Stimulated activated CD8-positive, alpha-beta memory T cell treated with anti-CD3 and anti-CD28 coated beads, Interleukin-15, amount 100 ng/mL, for 24 hours (primary cell): ENCODE measurements around the gene GPC5.
"Not testable (repeated sequence)": the region's sequence is repeated elsewhere in the genome, so short reads cannot be mapped to it uniquely, and the experiment has no call there.

ENCODE experiments used
- DNase-seq: peaks from one replicate; pipeline ENCODE4 v3.0.0-alpha.2; 2020; ENCODE audit warnings: low read depth

Gene GPC5

DNA sequence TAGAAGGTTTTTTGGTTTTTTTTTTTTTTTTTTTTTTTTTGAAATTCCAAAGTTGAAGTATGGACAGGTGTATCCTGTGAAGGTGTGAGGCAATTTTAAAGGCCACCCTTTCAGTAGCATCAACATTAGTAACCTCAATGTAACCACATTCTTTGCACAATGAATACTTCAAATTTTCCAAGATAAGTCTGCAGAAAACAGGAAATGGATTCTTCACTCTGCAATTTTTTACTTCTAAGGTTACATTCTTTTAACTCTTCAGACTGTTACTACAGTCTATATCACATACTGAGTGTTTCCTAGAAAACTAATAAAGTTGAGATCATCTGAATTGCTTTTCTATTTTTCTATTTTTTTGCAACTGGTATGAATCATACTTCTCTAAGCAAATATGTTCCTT is 1259.1 kb downstream of the GPC5 start:
- no peak for DNase-seq

DNA sequence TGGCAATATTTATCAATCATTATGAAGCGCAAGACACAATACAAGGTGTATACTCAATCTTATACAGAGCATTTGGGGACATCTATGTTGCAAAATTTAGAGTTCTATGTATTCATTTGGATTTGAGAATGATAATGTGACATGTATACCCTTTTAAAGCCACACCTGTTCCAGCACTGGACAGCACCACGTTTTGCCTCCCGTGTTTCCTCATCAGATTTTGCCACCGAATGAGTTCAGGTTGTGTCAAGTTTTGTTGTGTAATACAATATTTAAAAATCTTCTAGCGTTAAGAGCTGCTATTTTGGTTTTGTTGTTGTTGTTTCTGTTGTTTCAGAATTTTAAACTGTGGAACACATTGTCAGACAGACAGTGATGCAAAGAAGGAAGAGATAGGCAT is 1259.9 kb downstream of the GPC5 start:
- no peak for DNase-seq

DNA sequence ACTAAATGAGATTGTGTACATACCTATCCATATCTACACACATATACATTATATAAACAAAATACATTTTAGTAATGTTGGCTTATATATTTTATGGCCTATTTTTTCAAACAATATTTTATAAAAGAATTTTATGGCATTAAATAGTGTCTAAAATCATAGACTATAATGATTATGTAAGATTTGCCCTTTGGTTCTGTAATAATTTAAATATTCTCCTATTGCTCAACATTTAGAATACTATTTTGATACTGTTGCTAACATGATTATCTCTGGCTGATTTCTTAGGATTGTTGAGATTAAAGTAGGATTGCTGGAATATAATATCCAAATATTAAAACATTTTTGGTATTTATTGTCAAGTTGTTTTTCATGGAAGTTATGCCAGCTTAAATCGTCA is 1263.0 kb downstream of the GPC5 start:
- DNase-seq, result no peak

DNA sequence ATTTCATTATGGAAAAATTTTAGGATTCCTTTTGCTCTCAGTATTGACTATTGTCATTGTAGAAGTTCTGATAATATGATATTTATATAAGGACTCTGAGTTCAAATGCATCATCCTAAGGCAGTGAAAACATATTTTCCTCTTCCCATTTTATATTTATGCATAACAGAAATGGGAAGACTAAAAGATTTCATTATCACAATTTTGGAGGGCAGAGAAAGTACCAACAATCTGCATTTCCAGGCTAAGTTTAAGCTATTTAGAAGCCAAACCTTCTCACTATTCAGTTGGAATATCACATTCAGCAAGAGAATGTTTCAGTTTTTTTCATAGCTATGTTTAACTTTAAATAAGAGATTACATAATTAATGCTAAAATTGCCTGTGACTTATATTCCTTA is 1269.7 kb downstream of the GPC5 start:
- DNase-seq, result no peak

GRCh38 chr13:92670096-92670495 is 1271.7 kb downstream of the GPC5 start:
- DNase-seq, result no peak

DNA sequence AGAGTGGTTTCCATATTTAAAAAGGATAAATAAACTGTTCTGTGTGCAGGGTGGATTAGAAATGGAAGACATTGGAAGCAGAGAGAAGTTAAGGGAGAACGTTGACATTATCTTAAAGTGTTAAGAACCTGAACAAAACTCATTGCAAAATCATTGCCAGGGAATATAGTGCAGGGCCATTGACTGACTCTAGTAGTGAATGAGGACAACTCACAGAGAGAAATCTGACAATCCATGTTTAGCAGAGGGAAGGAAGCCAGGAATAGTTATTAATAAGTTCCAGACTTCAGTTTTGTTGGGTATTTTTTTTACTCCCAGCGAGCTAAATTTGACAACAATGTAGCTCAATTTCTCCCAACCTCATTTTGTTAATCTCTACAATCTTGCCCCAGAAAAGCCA is 1273.4 kb downstream of the GPC5 start:
- DNase-seq, result no peak

DNA sequence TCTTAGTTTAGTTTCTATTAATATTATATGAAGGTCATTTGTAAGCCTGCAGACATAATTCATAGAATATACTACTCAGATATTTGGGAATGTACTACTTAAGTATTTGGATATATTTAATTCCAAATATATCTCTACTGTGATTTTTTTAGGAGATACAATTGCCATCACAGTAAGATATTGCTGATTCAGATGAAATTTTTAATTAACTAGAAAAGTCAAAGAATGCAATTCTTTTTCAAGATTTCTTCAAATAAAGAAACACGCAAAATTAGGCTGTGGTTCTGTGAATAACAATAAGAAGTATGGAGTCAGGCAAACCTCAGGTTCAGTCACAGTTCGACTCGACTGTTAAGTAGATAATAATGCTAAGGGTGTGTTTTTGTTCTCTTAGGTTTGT is 1277.8 kb downstream of the GPC5 start:
- DNase-seq, result no peak

DNA sequence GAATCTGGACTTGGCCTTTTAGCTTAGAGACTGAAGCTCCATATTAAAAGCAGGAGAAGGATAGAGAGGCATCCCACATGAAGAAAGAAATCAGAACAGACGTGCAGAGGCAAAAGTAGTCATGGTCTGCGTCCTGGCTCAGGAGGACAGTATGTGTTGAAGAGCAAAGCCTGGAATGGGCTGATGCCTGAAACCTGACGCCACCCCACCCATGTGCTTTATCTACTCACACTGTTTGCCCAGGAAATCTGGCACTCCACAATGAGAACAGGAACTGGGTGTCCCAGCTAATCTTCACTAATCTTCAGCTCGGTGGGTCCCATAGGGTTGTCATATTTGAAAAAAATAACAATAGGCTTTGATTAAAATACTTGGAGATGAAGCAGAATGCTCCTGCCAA is 1279.2 kb downstream of the GPC5 start:
- DNase-seq, result no peak

DNA sequence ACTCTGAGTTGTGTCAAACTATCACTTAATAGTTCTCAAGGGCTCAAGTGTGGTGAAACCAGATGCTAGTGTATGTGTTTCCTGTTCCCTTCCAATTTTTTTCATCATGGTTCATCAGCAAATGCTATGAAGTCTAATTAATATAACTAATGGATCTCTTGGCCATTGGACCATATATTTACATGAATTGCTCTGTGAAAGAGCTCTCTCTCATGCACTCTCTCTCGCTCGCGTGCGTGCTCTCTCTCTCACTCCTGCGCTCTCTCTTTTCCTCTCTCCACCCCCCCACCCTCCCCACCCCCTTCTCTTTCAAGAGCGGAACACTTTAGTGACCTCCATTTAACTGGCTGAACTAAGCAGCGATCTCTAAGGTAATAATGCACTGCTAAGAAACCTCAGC is 1281.2 kb downstream of the GPC5 start:
- no peak for DNase-seq

GRCh38 chr13:92681239-92681638 is 1282.8 kb downstream of the GPC5 start:
- DNase-seq, result no peak

DNA sequence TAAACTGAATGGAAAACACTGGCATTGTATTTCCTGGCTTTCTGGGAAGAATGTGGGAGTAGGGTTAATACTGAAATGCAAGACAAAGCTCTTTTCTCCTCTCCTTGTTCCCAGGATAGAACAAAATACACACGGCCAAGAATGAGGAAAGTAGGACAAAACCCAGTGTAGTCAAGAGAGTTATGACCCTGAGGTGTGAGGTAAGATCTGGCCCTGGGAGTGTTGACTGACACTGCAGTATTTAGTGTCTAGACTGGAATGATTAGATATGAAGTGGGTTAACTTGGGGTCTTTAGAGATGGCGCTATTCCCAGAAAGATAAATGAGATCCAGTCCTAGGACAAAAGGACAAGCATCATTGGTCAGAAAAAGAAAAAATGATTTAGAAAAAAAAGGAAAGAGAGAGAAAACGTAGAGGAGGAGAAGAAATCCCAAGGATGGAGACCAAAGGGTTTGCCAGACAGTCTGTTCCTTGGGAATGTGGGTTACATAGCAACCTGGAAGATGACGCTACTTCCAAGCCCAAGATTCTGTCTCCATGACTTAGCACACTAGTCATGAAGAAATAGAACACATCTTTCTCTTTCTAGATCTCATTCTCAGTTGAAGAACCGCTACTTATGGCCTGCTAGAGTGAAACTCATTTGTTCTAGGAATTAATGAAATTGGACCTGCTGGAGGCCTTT is 1284.6 kb downstream of the GPC5 start:
- DNase-seq, result no peak

- DNase-seq, result no peak
Observed at GRCh38 chr13:92694047-92694446, 1295.6 kb downstream of the GPC5 start.

GRCh38 chr13:92695827-92696226 is 1297.4 kb downstream of the GPC5 start:
- not testable (repeated sequence) for DNase-seq

GRCh38 chr13:92716749-92717148 is 1318.3 kb downstream of the GPC5 start:
- no peak for DNase-seq

DNA sequence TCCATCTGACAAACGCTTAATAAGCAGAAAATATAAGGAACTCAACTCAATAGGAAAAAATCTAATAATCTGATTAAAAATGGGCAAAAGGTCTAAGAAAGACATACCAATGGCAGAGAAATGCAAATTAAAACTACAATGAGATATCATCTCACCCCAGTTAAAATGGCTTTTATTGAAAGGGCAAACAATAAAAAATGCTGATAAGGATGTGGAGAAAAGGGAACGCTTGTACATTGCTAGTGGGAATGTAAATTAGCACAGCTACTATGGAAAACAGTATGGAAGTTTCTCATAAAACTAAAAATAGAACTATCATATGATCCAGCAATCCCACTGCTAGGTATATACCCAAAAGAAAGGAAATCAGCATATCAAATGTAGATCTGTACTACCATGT is 1319.4 kb downstream of the GPC5 start:
- no peak for DNase-seq

- no peak for DNase-seq
Observed at GRCh38 chr13:92719868-92720267, 1321.4 kb downstream of the GPC5 start.

DNA sequence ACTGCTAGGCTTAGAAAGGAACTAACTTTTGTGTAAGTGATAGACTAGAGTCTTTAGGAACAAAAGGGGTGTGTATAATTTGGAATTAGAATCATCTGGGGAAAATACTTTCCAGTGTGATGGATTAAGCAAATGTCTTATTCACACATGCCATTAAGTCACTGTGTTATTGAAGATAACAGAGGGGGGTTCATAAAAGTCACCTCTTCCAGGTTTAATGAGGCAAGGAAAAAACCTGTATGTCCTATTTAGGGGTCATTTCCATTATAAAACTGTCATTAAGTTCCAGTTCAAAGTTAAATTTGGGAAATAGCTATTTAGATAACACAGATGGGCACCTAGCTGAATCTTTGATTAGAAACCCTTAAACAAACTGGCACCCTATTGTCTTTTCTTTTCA is 1323.2 kb downstream of the GPC5 start:
- no peak for DNase-seq

DNA sequence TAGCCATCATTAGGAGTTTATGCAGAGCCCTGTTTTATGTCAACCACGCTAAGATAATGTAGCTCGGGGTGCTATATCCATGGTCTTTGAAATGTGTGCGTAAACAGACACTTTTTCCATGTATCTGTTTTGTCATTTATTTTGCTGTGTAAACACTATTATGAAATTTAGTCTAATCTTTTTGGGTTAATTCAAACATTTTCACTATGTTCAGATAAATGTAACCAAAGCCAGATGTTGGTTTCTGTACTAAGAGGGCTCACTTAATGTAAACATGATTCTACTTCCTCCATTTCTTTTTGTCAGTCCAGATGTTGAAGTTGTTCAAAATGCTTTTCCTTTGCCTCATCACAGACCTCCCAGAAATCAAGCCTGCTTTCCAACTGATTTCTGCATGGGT is 1328.7 kb downstream of the GPC5 start:
- DNase-seq, result no peak

GRCh38 chr13:92734068-92734467 is 1335.6 kb downstream of the GPC5 start:
- no peak for DNase-seq

DNA sequence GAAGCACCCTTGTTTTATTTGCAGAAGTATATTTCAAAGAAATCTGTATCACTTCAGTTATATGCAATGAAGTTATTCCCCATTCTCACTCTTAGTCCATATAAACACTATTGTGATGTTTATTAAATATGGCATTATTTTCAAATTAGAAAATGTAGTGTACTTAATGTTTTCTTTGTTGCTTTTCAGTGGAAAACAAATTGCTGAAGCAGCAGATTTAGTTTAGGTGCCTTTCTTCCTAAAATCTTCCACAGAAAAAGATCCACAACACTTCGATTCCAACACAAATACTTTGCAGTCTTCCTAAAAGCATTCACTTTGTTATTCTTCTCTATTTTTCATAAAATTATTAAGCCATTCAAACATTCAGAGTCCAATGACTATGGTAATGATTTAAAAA is 1336.1 kb downstream of the GPC5 start:
- DNase-seq, result no peak

DNA sequence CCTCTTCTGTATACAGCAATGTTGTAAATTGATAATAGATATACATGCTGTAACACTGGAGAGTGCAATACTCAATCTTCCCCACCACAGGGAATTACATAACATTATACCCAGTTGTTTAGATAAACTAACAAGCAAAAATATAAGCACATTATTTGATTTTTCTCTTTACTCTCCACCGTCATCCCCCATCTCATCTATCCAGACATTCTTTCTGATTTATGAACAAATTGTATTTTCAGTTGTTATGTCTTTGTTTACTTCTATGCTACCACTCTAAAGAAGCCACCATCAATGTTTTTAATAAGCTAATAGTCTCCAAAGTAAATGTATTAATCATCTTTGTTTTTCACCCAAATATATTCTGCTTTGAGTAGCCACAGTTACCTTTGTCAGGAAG is 1337.5 kb downstream of the GPC5 start:
- DNase-seq, result no peak

DNA sequence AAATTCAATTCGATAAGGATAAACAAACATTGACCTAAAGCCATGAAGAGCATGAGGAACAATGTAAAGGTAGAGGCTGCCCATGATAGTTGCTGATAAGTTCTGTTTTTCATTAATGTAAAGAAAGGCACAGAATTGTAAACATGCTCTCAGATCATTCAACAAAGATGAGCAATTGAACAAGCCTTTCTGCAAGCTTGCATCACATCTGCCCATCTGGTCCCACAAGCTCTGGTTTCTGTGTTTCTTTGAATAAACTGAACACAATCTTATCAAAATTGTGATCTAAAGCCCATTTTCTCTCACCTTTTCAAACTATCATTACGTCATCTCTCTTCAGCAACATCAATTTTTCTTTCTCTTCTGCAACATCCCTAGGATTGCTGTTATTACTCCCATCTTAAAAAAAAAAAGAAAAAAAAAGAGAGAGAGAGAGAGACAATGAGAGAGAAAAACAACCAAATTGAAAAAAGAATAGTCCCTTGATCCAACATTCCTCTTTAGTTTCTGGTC is 1340.9 kb downstream of the GPC5 start:
- no peak for DNase-seq

GRCh38 chr13:92743992-92744391 is 1345.6 kb downstream of the GPC5 start:
- no peak for DNase-seq

- no peak for DNase-seq
Observed at GRCh38 chr13:92745258-92745657, 1346.8 kb downstream of the GPC5 start.
